ENCODE data around the gene RALGDS. TPM values are rescaled to one million over a fixed set of nuclear protein-coding genes. Genes with fewer than 3 reads are reported as not detected.

Gene RALGDS
- total and polyA plus RNA-seq, 2 of the 4 experiments (the other 2 are of a cell fraction): 13.1 to 36.9 TPM

DNA sequence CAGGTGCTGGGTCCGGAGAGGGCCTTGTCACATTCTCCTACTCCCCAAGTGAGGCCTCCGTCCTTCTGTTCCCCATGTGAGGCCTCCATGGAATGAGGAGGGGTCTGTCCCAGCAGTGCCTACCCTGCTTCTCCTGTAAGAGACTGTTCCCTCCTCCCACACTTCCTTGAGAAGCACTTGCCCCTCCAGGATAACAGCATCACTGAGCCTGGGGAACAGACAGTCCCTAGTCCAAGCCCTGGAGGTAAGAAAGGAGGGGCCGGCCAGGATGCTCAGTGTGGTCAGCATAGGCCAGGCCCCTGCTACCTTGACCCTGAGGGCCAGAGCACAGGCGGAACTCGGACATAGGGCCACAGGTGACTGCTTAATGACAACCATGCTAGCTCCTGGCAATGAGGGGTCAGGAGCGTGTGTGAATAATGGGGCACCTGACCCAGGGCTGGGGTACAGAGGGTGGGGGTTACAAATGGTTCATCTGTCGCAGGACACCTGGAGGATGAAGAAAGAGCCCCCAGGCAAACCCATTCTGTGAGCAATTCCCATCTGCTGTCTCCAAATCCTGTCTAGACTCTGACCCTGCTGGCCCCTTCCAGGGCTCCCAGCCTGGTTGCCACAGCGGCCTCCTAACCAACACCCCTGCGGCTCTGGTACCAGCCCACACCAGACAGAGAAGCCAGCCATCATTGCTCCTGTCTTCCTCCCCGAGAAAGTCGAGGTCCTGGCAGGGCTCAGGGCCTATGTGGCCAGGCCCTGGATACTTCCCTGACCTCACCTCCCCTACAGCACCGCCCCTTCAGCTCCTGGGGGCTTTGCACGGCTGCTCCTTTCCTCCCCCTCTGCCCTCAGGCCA lies 20.3 kb downstream of the RALGDS start:
- BruUV-seq (replicated peaks): no TSS peak

More for the DNA sequence above, 20.3 kb downstream of the RALGDS start:
- intact Hi-C loops (cut with micrococcal nuclease): no loop called here
- H2AK9ac ChIP-seq (replicated peaks; ENCODE audit: low read depth, low read length, poor library complexity): no peak overlapping the region
- in situ Hi-C loops (cut with MboI; ENCODE audit: low sequenced_read_pairs): no loop called here
- H3K27ac ChIP-seq (ENCODE audit: insufficient read depth, low read length): no peak overlapping the region
- no peak overlapping the region for H3K4me3 ChIP-seq (ENCODE audit: insufficient read depth, low read depth, low read length)
- no peak overlapping the region for H2AK5ac ChIP-seq (ENCODE audit: low read depth, low read length)
- no peak overlapping the region for H2BK20ac ChIP-seq (ENCODE audit: low read depth, low read length)
- no peak overlapping the region for H3K56ac ChIP-seq (ENCODE audit: extremely low read depth, insufficient read depth, low read length)
- peaks cover 5% of the 10 kb centered on the region; the same call in 1 of the 2 replicates for H3K9me3 ChIP-seq (ENCODE audit: control insufficient read depth, insufficient read depth, low read length)
- no peaks in the 10 kb centered on the region; a peak in 1 of 4 replicates for H3K79me1 ChIP-seq (ENCODE audit: low read depth in 1 of 2, low read length in 2 of 2)
- no peak overlapping the region for H2AFZ ChIP-seq (replicated peaks; ENCODE audit: low read length, poor library complexity)
- H2BK5ac ChIP-seq (ENCODE audit: low read depth, low read length, poor library complexity, severe bottlenecking): no peak overlapping the region
- no peak overlapping the region for H3K4ac ChIP-seq (ENCODE audit: low read depth, low read length)
- H4K20me1 ChIP-seq (ENCODE audit: insufficient read depth, low read length): peaks cover 7% of the 10 kb centered on the region; the same call in 1 of the 2 replicates
- H3K4me2 ChIP-seq (ENCODE audit: low read depth, low read length): no peak overlapping the region
- H2BK120ac ChIP-seq (ENCODE audit: low read depth, low read length): no peak overlapping the region
- H4K5ac ChIP-seq (ENCODE audit: low read depth, low read length): no peak overlapping the region
- 100% methylated on average over 3 of the region's 13 CpGs; no CpG with 5 or more reads in 1 of the 2 experiments for WGBS, 2 experiments (ENCODE audit: extremely low coverage in 2 of 2, insufficient read length in 1 of 2)
- no peak overlapping the region for H3K23ac ChIP-seq (ENCODE audit: low read depth, low read length)
- H3K9ac ChIP-seq (ENCODE audit: low read depth, low read length): no peak overlapping the region
- ATAC-seq (ENCODE audit: low read depth): no peak
- H2BK15ac ChIP-seq (ENCODE audit: low read depth, low read length): no peak overlapping the region
- H4K91ac ChIP-seq (ENCODE audit: insufficient read depth, low read depth, low read length): no peak overlapping the region
- H3K4me1 ChIP-seq (ENCODE audit: control insufficient read depth, insufficient read depth, low read length): no peaks in the 10 kb centered on the region
- H3K18ac ChIP-seq (ENCODE audit: low read depth, low read length): no peak overlapping the region
- no peak overlapping the region for H3K14ac ChIP-seq (replicated peaks; ENCODE audit: low read depth, low read length)
- H4K8ac ChIP-seq (ENCODE audit: low read depth in 2 of 2, low read length in 2 of 2): no peak overlapping the region
- TF ChIP-seq BHLHE40 (IDR thresholded peaks at IDR 0.05; ENCODE audit: low read depth, low read length): no peak
- TF ChIP-seq MXI1 (IDR thresholded peaks at IDR 0.05; ENCODE audit: borderline replicate concordance, low read depth, low read length): no peak
- no peak for TF ChIP-seq CEBPB (IDR thresholded peaks at IDR 0.05; ENCODE audit: low read depth, low read length)
- no peak for TF ChIP-seq CHD1 (IDR thresholded peaks at IDR 0.05; ENCODE audit: low read depth, low read length)
- no peak for TF ChIP-seq MAZ (IDR thresholded peaks at IDR 0.05; ENCODE audit: borderline replicate concordance, low read depth, low read length)
- no peak for TF ChIP-seq SMC3 (IDR thresholded peaks at IDR 0.05; ENCODE audit: low read depth, low read length)
- TF ChIP-seq, protein P1, sequence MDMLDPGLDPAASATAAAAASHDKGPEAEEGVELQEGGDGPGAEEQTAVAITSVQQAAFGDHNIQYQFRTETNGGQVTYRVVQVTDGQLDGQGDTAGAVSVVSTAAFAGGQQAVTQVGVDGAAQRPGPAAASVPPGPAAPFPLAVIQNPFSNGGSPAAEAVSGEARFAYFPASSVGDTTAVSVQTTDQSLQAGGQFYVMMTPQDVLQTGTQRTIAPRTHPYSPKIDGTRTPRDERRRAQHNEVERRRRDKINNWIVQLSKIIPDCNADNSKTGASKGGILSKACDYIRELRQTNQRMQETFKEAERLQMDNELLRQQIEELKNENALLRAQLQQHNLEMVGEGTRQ (IDR thresholded peaks at IDR 0.05; ENCODE audit: low read depth, low read length): no peak
- TF ChIP-seq RCOR1 (IDR thresholded peaks at IDR 0.05; ENCODE audit: insufficient replicate concordance, low read length): no peak
- TF ChIP-seq FOS (IDR thresholded peaks at IDR 0.05; ENCODE audit: low read depth, low read length): no peak
- no peaks in the 10 kb centered on the region for H3K9me1 ChIP-seq (ENCODE audit: insufficient read depth, low read length)
- H3K27me3 ChIP-seq (ENCODE audit: control insufficient read depth, insufficient read depth, low read length): no peaks in the 10 kb centered on the region
- dilution Hi-C loops (cut with HindIII; ENCODE audit: low sequenced_read_pairs, unreplicated experiment): no loop called here
- no peak for DNase-seq
- peaks cover 58% of the 10 kb centered on the region for H3K36me3 ChIP-seq (ENCODE audit: control insufficient read depth, insufficient read depth, low read length)
- ChIA-PET CTCF (interaction anchor here (0.9 to 1.5 kb wide), 3 partner anchors 43 to 47 kb away, joined by 3 to 7 read pairs (median 4); no protein-coding TSS in a partner anchor), POLR2A (ENCODE audit: unreplicated experiment) (no interaction called here)

Measured in IMR-90 (cell line).